H1 (cell line): ENCODE results near the gene MUC7. TPM values are rescaled to one million over a fixed set of nuclear protein-coding genes. Genes with fewer than 3 reads are reported as not detected.

Source experiments
- CTCF ChIA-PET: fragments of 300-600 bp; sonication (Branson Sonifier 250); formaldehyde crosslinking; loops from one replicate; lab custom pipeline; 2021; ENCODE audit not compliant: partially characterized antibody; lab: Charles Lee
- POLR2A ChIA-PET: fragments of 300-600 bp; sonication (Branson Sonifier 250); formaldehyde crosslinking; loops from one replicate; lab custom pipeline; 2021; ENCODE audit warnings: inconsistent platforms; ENCODE audit not compliant: partially characterized antibody; lab: Charles Lee
- DNase-seq, 2 experiments: peaks; one replicate each; pipeline versions ENCODE4 v3.0.0 to v3.0.0-alpha.2; 2010 to 2022; ENCODE audit warnings: low spot score in 2 of 2, low read depth in 1 of 2, mixed read lengths in 1 of 2
- FAIRE-seq: peaks from 2 replicates; lab custom pipeline; 2011; peaks lifted over from hg19 to GRCh38; lab: Jason Lieb, UNC
- H2AFZ ChIP-seq: 2 replicates; pipeline ENCODE4 v1.8.1; 2012; ENCODE audit warnings: low read length, inconsistent platforms
- H2AK5ac ChIP-seq: 2 replicates; pipeline ENCODE4 v1.6.1; 2013; ENCODE audit warnings: low read depth, low read length
- H2BK120ac ChIP-seq: replicated peaks from 2 replicates; pipeline ENCODE3; 2013; ENCODE audit warnings: low read depth, low read length, inconsistent platforms
- H2BK12ac ChIP-seq: 2 replicates; pipeline ENCODE4 v1.6.1; 2013; ENCODE audit warnings: low read depth, low read length
- H2BK15ac ChIP-seq: 2 replicates; pipeline ENCODE4 v1.6.1; 2013; ENCODE audit warnings: low read length
- H2BK20ac ChIP-seq: 2 replicates; pipeline ENCODE4 v1.6.1; 2013; ENCODE audit warnings: low read length
- H2BK5ac ChIP-seq: 2 replicates; pipeline ENCODE4 v1.6.1; 2013; ENCODE audit warnings: low read depth, low read length
- H3K14ac ChIP-seq: 2 replicates; pipeline ENCODE4 v1.6.1; 2013; ENCODE audit warnings: inconsistent platforms; ENCODE audit not compliant: insufficient read length
- H3K18ac ChIP-seq: 2 replicates; pipeline ENCODE4 v1.6.1; 2013; ENCODE audit warnings: low read length; ENCODE audit errors: extremely low read depth
- H3K23ac ChIP-seq: 2 replicates; pipeline ENCODE4 v1.6.1; 2013; ENCODE audit warnings: inconsistent platforms; ENCODE audit not compliant: insufficient read length
- H3K23me2 ChIP-seq: 2 replicates; pipeline ENCODE4 v1.6.1; 2013; ENCODE audit warnings: low read depth, low read length
- H3K27ac ChIP-seq: 2 replicates; pipeline ENCODE4 v1.6.1; 2011; ENCODE audit warnings: low read depth, low read length, inconsistent platforms
- H3K27me3 ChIP-seq, 4 experiments: replicated peaks in 1 of 4; 1 replicate in 1 of 4; 2 replicates in 3 of 4; pipeline versions ENCODE4 v1.6.1 to v1.8.1; 2011 to 2013; ENCODE audit warnings: low read length in 3 of 4, mild to moderate bottlenecking in 3 of 4, inconsistent platforms in 2 of 4, mixed read lengths in 2 of 4, moderate library complexity in 1 of 4; ENCODE audit not compliant: control insufficient read depth in 3 of 4, insufficient read depth in 3 of 4; ENCODE audit errors: extremely low read depth in 1 of 4
- H3K36me3 ChIP-seq, 4 experiments: 2 replicates each; pipeline versions ENCODE4 v1.6.1 to v1.8.1; 2011 to 2013; ENCODE audit warnings: mild to moderate bottlenecking in 4 of 4, low read length in 3 of 4, moderate library complexity in 2 of 4, control low read depth in 1 of 4, inconsistent platforms in 1 of 4; ENCODE audit not compliant: insufficient read depth in 4 of 4, control insufficient read depth in 2 of 4
- H3K4ac ChIP-seq: replicated peaks from 2 replicates; pipeline ENCODE3; 2013; ENCODE audit warnings: low read length, low read depth, mixed read lengths, inconsistent platforms; ENCODE audit not compliant: insufficient read length
- H3K4me1 ChIP-seq, 4 experiments: replicated peaks in 1 of 4; 1 replicate in 1 of 4; 2 replicates in 3 of 4; pipeline versions ENCODE4 v1.6.1 to v1.8.1; 2011 to 2013; ENCODE audit warnings: low read length in 3 of 4, inconsistent platforms in 2 of 4, mixed read lengths in 1 of 4; ENCODE audit not compliant: insufficient read depth in 4 of 4, control insufficient read depth in 3 of 4
- H3K4me2 ChIP-seq, 2 experiments: 2 replicates each; pipeline versions ENCODE4 v1.6.1 to v1.8.1; 2011 to 2013; ENCODE audit warnings: low read depth in 2 of 2, low read length in 2 of 2, control low read depth in 1 of 2, inconsistent platforms in 1 of 2, mild to moderate bottlenecking in 1 of 2; ENCODE audit not compliant: insufficient read depth in 1 of 2
- H3K4me3 ChIP-seq, 4 experiments: fragments of 200-600, 300-600 bp in 1 of 4; sonication (generic), shearing (Covaris generic), sonication (Bioruptor Twin) in 1 of 4; 2 replicates each; pipeline versions ENCODE4 v1.5.1 to v1.8.1; 2011 to 2016; ENCODE audit warnings: low read length in 4 of 4, low read depth in 3 of 4, control low read depth in 2 of 4, inconsistent platforms in 2 of 4, mild to moderate bottlenecking in 2 of 4, mixed read lengths in 1 of 4, moderate library complexity in 1 of 4; ENCODE audit not compliant: insufficient read depth in 2 of 4; ENCODE audit errors: extremely low read depth in 1 of 4
- H3K56ac ChIP-seq: replicated peaks from 2 replicates; pipeline ENCODE3; 2013; ENCODE audit warnings: low read depth, mild to moderate bottlenecking, mixed read lengths, low read length, inconsistent platforms; ENCODE audit not compliant: insufficient read length
- H3K79me1 ChIP-seq: 2 replicates; pipeline ENCODE4 v1.6.1; 2013; ENCODE audit warnings: low read depth, low read length, control low read depth
- H3K79me2 ChIP-seq, 2 experiments: 2 replicates each; pipeline versions ENCODE4 v1.6.1 to v1.8.1; 2012 to 2013; ENCODE audit warnings: low read length in 2 of 2, mild to moderate bottlenecking in 2 of 2, inconsistent platforms in 1 of 2; ENCODE audit not compliant: insufficient read depth in 2 of 2, control insufficient read depth in 1 of 2
- H3K9ac ChIP-seq, 4 experiments: replicated peaks in 1 of 4; 1 replicate in 1 of 4; 2 replicates in 3 of 4; pipeline versions ENCODE4 v1.6.1 to v1.8.1; 2011 to 2013; ENCODE audit warnings: low read depth in 3 of 4, low read length in 3 of 4, control low read depth in 2 of 4, mild to moderate bottlenecking in 2 of 4, moderate library complexity in 2 of 4, inconsistent platforms in 1 of 4; ENCODE audit errors: extremely low read depth in 1 of 4
- H3K9me3 ChIP-seq, 2 experiments: 2 replicates each; pipeline versions ENCODE4 v1.6.1 to v1.8.1; 2012 to 2013; ENCODE audit warnings: mild to moderate bottlenecking in 2 of 2, moderate library complexity in 2 of 2, control low read depth in 1 of 2, inconsistent platforms in 1 of 2, low read depth in 1 of 2, low read length in 1 of 2, mixed read lengths in 1 of 2; ENCODE audit not compliant: insufficient read depth in 2 of 2
- H4K20me1 ChIP-seq, 2 experiments: replicated peaks in 1 of 2; 2 replicates each; pipeline versions ENCODE3 to v1.8.1; 2011 to 2013; ENCODE audit warnings: inconsistent platforms in 2 of 2, low read length in 2 of 2, mild to moderate bottlenecking in 1 of 2; ENCODE audit not compliant: insufficient read depth in 2 of 2, control insufficient read depth in 1 of 2
- H4K5ac ChIP-seq: 2 replicates; pipeline ENCODE4 v1.6.1; 2013; ENCODE audit warnings: low read length, low read depth, mixed read lengths, inconsistent platforms; ENCODE audit not compliant: insufficient read length
- H4K8ac ChIP-seq: 2 replicates; pipeline ENCODE4 v1.8.0; 2013; ENCODE audit warnings: mild to moderate bottlenecking, moderate library complexity, low read length, inconsistent platforms; ENCODE audit not compliant: insufficient read depth; ENCODE audit errors: extremely low read depth
- H4K91ac ChIP-seq: replicated peaks from 2 replicates; pipeline ENCODE3; 2013; ENCODE audit warnings: low read length, mixed read lengths, inconsistent platforms; ENCODE audit not compliant: insufficient read length
- CHD1 ChIP-seq: IDR thresholded peaks from 2 replicates; pipeline ENCODE4 v1.6.1; 2012; ENCODE audit warnings: low read depth, low read length, improper control_type of control experiment
- E2F6 ChIP-seq: IDR thresholded peaks from 2 replicates; pipeline ENCODE4 v1.6.1; 2012; ENCODE audit warnings: inconsistent platforms
- EGR1 ChIP-seq: IDR thresholded peaks from 2 replicates; pipeline ENCODE4 v1.6.1; 2011; ENCODE audit warnings: low read depth, low read length, borderline replicate concordance
- EP300 ChIP-seq, 2 experiments: IDR thresholded peaks; 1 replicate in 1 of 2; 2 replicates in 1 of 2; pipeline ENCODE4 v1.6.1; 2011 to 2012; ENCODE audit warnings: low read depth in 2 of 2, low read length in 2 of 2, mild to moderate bottlenecking in 2 of 2, borderline replicate concordance in 1 of 2, inconsistent platforms in 1 of 2, moderate library complexity in 1 of 2
- GABPA ChIP-seq: IDR thresholded peaks from 2 replicates; pipeline ENCODE4 v1.6.1; 2011; ENCODE audit warnings: mild to moderate bottlenecking, low read length, moderate library complexity, borderline replicate concordance; ENCODE audit not compliant: insufficient read depth
- GTF2F1 ChIP-seq: IDR thresholded peaks from 2 replicates; pipeline ENCODE4 v1.6.1; 2012; ENCODE audit warnings: low read depth, low read length, improper control_type of control experiment, borderline replicate concordance
- KDM5A ChIP-seq: fragments of 200-600 bp; IDR thresholded peaks from 2 replicates; pipeline ENCODE4 v1.7.1; 2012; ENCODE audit warnings: mild to moderate bottlenecking, low read length, inconsistent platforms, mixed read lengths
- NANOG ChIP-seq: IDR thresholded peaks from 2 replicates; pipeline ENCODE4 v1.6.1; 2011; ENCODE audit warnings: low read length, low read depth, mild to moderate bottlenecking, inconsistent platforms; ENCODE audit not compliant: insufficient read depth, poor library complexity, severe bottlenecking
- PHF8 ChIP-seq: fragments of 200-600 bp; sonication (generic); conservative IDR thresholded peaks from 2 replicates; pipeline ENCODE4 v1.7.1; 2012; ENCODE audit warnings: low read depth, mild to moderate bottlenecking, inconsistent platforms, low read length, moderate library complexity
- POU5F1 ChIP-seq: IDR thresholded peaks from 2 replicates; pipeline ENCODE4 v1.6.1; 2011; ENCODE audit warnings: low read depth, mild to moderate bottlenecking, low read length, moderate library complexity
- RFX5 ChIP-seq: IDR thresholded peaks from 2 replicates; pipeline ENCODE4 v1.6.1; 2011; ENCODE audit warnings: low read depth, low read length, improper control_type of control experiment, borderline replicate concordance
- SIN3A ChIP-seq, 2 experiments: IDR thresholded peaks in 1 of 2; conservative IDR thresholded peaks in 1 of 2; 2 replicates each; pipeline ENCODE4 v1.6.1; 2011 to 2012; ENCODE audit warnings: low read length in 2 of 2, improper control_type of control experiment in 1 of 2, low read depth in 1 of 2, mild to moderate bottlenecking in 1 of 2
- TBP ChIP-seq: IDR thresholded peaks from 2 replicates; pipeline ENCODE4 v1.6.1; 2011; ENCODE audit warnings: low read depth, low read length, improper control_type of control experiment
- WGBS, 2 experiments: shearing (Covaris generic) in 1 of 2; methylation state at CpG; one replicate each; pipeline versions ENCODE4 v1.1.6 to v1.1.7; 2013 to 2015; ENCODE audit warnings: low lambda C conversion rate in 2 of 2, mixed read lengths in 2 of 2, inconsistent platforms in 1 of 2, low coverage in 1 of 2, missing lambda C conversion rate in 1 of 2; ENCODE audit not compliant: insufficient replicate concordance in 2 of 2, insufficient coverage in 1 of 2, insufficient read length in 1 of 2; ENCODE audit errors: extremely low coverage in 1 of 2, missing lambda C conversion rate in 1 of 2; 5-methylcytosine and 5-hydroxymethylcytosine counted together
- polyA plus RNA-seq, 7 experiments: library from polyadenylated mRNA; depleted of rRNA in 3 of 7; stranded (reverse) in 5 of 7; unstranded in 2 of 7; fragments of >200 nt in 5 of 7; fragments of 200-250 nt in 2 of 7; gene quantifications; 1 replicate in 5 of 7; 2 replicates in 1 of 7; 4 replicates in 1 of 7; pipeline versions ENCODE4 v1.2.1 to v1.2.3, GENCODE V29; 2011 to 2013; ENCODE audit warnings: missing spikeins in 2 of 7, mixed read lengths in 2 of 7
- total RNA-seq: library from RNA; stranded (reverse); fragmentation: NEBNext Ultra II Directional; extraction: Animal tissue kit (Norgen Biotek cat#: 25700); gene quantifications from 2 replicates; pipeline ENCODE4 v1.2.1, GENCODE V29; 2021

MUC7 gene
- total and polyA plus RNA-seq, 2 of the 8 experiments (the other 6 are each of a cell fraction or from before 2014, with no cell fraction given): not detected

GRCh38 chr4:70437197-70437596 is 34.8 kb upstream of the MUC7 start:
- Histone ChIP-seq H3K4me3 (no peak overlapping the region), H4K5ac (no peak overlapping the region), H4K91ac (no peak overlapping the region), H3K56ac (no peak overlapping the region), H3K27ac (no peak overlapping the region), H2AFZ (peak overlapping the region; percentile 70), H2BK15ac (no peak overlapping the region), H3K14ac (peak overlapping the region; percentile 61), H4K20me1 (no peaks in the 10 kb centered on the region), H2AK5ac (no peak overlapping the region), H3K27me3 (no peaks in the 10 kb centered on the region), H3K23ac (no peak overlapping the region), H3K18ac (no peak overlapping the region), H3K79me1 (no peaks in the 10 kb centered on the region), H2BK120ac (no peak overlapping the region), H3K9ac (no peak overlapping the region), H4K8ac (peak overlapping the region; percentile 79; the same call in 1 of the 2 replicates), H3K23me2 (no peaks in the 10 kb centered on the region), H3K4ac (no peak overlapping the region), H3K9me3 (no peaks in the 10 kb centered on the region), H3K4me2 (peak overlapping the region; percentile 14 to 45; a peak in 3 of 4 replicates), H3K79me2 (no peaks in the 10 kb centered on the region), H2BK5ac (no peak overlapping the region), H2BK12ac (peak overlapping the region; percentile 85; the same call in 1 of the 2 replicates), H2BK20ac (no peak overlapping the region), H3K4me1 (peaks cover 0 to 4% (median 0%) of the 10 kb centered on the region in 4 experiments; a peak in 2 of 7 replicates), H3K36me3 (no peaks in the 10 kb centered on the region)
- ChIA-PET CTCF (interaction anchor here (1.0 kb wide), 1 partner anchor 93 kb away, joined by 3 read pairs; no protein-coding TSS in a partner anchor), POLR2A (no interaction called here)
- WGBS, 2 experiments: 81% methylated on average over 7 of the region's 7 CpGs; no CpG with 5 or more reads in 1 of the 2 experiments
- FAIRE-seq (no peak), DNase-seq (no peak)
- TF ChIP-seq EP300 (IDR thresholded peaks at IDR 0.05; ENCODE audit: borderline replicate concordance in 1 of 2, low read depth in 2 of 2, low read length in 2 of 2): no peak
- TF ChIP-seq GTF2F1: no peak
- no peak for TF ChIP-seq CHD1
- TF ChIP-seq KDM5A: no peak
- no peak for TF ChIP-seq TBP
- no peak for TF ChIP-seq POU5F1
- TF ChIP-seq EGR1: no peak
- TF ChIP-seq GABPA: no peak
- no peak for TF ChIP-seq NANOG
- no peak for TF ChIP-seq E2F6
- TF ChIP-seq SIN3A (conservative IDR thresholded peaks at IDR 0.05 in 1 of 2, IDR thresholded peaks at IDR 0.05 in 1 of 2; ENCODE audit: low read depth in 1 of 2, low read length in 2 of 2): no peak
- no peak for TF ChIP-seq RFX5
- TF ChIP-seq PHF8: no peak
